Measurements from ENCODE around the gene HMOX1.

HMOX1 gene

GRCh38 chr22:35344956-35345690 is 35.8 kb upstream of the HMOX1 start:
- no peak overlapping the region for H3K27ac ChIP-seq
- in situ Hi-C loops (cut with HindIII; ENCODE audit: low pct_ligation_motif_present, low sequenced_read_pairs), result no loop called here
- no peak for TF ChIP-seq CTCF (IDR thresholded peaks at IDR 0.05; ENCODE audit: low read depth, low read length, missing control alignments)
- no peaks in the 10 kb centered on the region for H3K27me3 ChIP-seq (replicated peaks)
- peaks cover 13% of the 10 kb centered on the region for H3K36me3 ChIP-seq (replicated peaks)
- no peak overlapping the region for H3K4me3 ChIP-seq (ENCODE audit: low read depth, low read length)
- DNase-seq, result no peak

DNA sequence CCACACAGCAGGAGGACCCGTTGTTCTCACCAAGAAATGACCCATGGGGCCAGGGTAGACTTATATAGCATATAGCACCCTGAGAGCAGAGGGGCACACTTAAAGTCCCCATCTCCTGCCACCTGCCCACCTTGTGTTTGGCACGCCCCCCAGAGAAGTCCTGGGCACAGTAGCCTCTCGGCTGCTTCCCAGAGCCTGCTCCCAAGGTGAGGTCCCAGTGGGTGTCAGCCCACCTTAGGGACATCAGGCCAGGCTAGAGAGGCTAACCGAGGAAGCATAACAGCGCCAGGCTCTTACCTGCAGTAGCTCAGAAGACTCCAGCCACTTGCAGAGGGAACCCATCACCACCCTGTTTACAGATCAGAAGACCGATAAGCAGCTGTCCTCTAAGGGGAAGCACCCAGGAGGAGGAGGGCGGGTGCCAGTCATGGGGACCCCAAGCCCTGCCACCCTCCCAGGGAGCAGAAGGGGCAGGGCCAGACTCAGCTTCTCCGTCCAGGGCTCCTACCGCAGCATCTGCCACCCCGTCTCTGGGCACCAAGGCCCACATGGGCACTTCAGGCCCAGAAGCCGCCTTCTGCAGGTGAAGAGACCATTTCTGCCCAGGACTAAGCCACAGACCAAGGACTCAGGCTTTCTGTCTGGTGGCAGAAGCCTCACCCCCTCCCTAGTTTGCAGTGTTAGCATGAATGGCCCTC is 34.9 kb upstream of the HMOX1 start:
- in situ Hi-C loops (cut with HindIII; ENCODE audit: low pct_ligation_motif_present, low sequenced_read_pairs), result no loop called here
- DNase-seq, result no peak
- Histone ChIP-seq H3K4me3 (ENCODE audit: low read depth, low read length) (no peak overlapping the region), H3K27ac (no peak overlapping the region), H3K27me3 (replicated peaks) (no peaks in the 10 kb centered on the region), H3K36me3 (replicated peaks) (peaks cover 10% of the 10 kb centered on the region)
- TF ChIP-seq CTCF (IDR thresholded peaks at IDR 0.05; ENCODE audit: low read depth, low read length, missing control alignments), result no peak

- no peak for TF ChIP-seq CTCF (IDR thresholded peaks at IDR 0.05; ENCODE audit: low read depth, low read length, missing control alignments)
- H3K27ac ChIP-seq, result no peak overlapping the region
- no peaks in the 10 kb centered on the region for H3K27me3 ChIP-seq (replicated peaks)
- H3K4me3 ChIP-seq (ENCODE audit: low read depth, low read length), result no peak overlapping the region
- DNase-seq, result no peak
- in situ Hi-C loops (cut with HindIII; ENCODE audit: low pct_ligation_motif_present, low sequenced_read_pairs), result no loop called here
- peaks cover 7% of the 10 kb centered on the region for H3K36me3 ChIP-seq (replicated peaks)
Observed at GRCh38 chr22:35346596-35347220, 34.2 kb upstream of the HMOX1 start.

DNA sequence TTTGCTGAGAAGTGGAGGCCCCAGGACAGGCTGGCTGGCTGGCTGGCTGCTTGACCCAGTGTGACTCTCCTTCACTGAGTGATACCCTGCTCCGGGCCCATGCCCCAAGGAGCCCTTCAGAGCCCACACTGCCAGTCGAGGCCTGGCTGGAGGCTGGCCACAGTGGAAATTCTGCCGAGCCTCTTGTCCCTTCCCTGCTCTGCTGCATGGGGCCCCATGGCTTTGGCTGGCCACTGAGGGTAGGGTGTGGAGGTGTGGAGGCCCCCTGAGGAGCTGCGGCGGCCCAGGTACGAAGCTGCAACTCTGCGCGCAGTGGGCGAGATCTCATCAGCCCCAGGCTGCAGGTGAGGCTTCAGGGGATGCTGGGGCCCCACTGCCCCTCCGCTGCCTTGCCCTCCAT is 33.4 kb upstream of the HMOX1 start:
- H3K36me3 ChIP-seq (replicated peaks), result peaks cover 7% of the 10 kb centered on the region
- no peaks in the 10 kb centered on the region for H3K27me3 ChIP-seq (replicated peaks)
- in situ Hi-C loops (cut with HindIII; ENCODE audit: low pct_ligation_motif_present, low sequenced_read_pairs), result no loop called here
- no peak overlapping the region for H3K4me3 ChIP-seq (ENCODE audit: low read depth, low read length)
- TF ChIP-seq CTCF (IDR thresholded peaks at IDR 0.05; ENCODE audit: low read depth, low read length, missing control alignments), result no peak
- no peak for DNase-seq
- H3K27ac ChIP-seq, result no peak overlapping the region

DNA sequence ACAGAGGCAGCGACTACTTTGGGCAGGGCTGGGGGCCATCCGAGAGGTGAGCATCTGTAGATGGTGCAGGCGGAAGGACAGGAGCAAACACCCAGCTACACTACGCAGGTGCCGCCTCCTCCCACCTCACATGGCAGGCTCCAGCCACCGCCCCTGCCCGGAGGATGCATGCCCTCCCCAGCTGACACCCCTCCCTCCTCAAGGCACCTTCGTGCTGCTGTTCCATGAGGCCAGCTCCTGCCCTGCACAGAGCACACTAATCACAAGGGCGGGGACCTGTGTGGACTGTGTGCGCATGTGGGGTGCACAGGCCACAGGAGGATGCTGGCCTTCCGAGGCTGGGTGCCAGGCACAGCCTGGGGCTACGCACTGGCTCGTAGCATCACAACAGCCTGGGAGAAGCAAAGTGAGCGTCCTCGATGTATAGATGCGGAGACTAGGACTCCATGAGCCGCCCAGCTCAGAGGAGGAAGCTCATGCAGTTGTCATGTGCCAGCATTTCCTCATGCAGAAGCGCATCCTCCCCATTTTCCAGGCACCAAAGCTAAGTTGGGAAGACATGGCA is 32.8 kb upstream of the HMOX1 start:
- Histone ChIP-seq H3K36me3 (replicated peaks) (peaks cover 7% of the 10 kb centered on the region), H3K4me3 (ENCODE audit: low read depth, low read length) (no peak overlapping the region), H3K27me3 (replicated peaks) (no peaks in the 10 kb centered on the region), H3K27ac (no peak overlapping the region)
- DNase-seq, result no peak
- TF ChIP-seq CTCF (IDR thresholded peaks at IDR 0.05; ENCODE audit: low read depth, low read length, missing control alignments), result no peak
- in situ Hi-C loops (cut with HindIII; ENCODE audit: low pct_ligation_motif_present, low sequenced_read_pairs), result no loop called here

Data from brain microvascular endothelial cell (primary cell).